HG03342 (cell line): ENCODE measurements around the gene LRP5.
"Not testable (repeated sequence)": the region's sequence is repeated elsewhere in the genome, so short reads cannot be mapped to it uniquely, and the experiment has no call there.

Source experiments
- ATAC-seq: cut with Tn5 transposase; IDR thresholded peaks from one replicate; pipeline ENCODE4 v1.9.1; 2021; ENCODE audit warnings: mild to moderate bottlenecking, moderate library complexity; ENCODE audit not compliant: unreplicated experiment

LRP5 gene

GRCh38 chr11:68328374-68329091 is 16.1 kb downstream of the LRP5 start:
- ATAC-seq, result no peak

GRCh38 chr11:68329536-68329935 is 17.1 kb downstream of the LRP5 start:
- ATAC-seq, result no peak

GRCh38 chr11:68329978-68330699 is 17.7 kb downstream of the LRP5 start:
- ATAC-seq, result no peak

DNA sequence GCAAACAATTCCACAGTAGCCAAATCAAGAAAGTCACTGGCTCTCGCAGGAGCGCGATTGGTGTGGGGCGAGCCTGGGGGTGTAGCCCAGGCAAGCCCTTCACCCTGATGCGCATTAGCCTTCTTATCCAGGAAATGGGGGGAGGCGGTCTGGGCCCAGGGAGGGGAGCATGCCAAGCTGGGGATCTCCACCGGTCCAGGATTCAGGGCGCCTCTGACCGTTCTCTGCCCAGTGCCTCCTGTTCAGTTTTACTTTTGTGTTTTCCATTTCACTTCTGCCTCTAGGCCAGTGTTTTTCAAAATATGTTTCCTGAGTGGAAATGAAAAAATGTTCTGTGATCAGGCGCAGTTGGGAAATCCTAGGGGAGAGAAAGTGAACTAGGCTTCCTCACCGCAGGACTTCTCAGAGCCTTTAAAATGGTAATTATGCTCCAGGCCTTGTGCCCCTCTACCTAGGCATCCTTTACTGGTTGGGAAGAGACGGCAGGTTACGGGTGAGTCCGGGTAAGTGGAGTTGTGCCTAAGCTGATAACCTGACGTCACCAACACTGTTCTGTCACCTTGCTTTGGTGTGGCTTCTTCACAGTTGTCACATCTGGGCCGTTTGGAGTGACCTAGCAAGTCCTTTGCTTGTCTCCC is 18.4 kb downstream of the LRP5 start:
- no peak for ATAC-seq

DNA sequence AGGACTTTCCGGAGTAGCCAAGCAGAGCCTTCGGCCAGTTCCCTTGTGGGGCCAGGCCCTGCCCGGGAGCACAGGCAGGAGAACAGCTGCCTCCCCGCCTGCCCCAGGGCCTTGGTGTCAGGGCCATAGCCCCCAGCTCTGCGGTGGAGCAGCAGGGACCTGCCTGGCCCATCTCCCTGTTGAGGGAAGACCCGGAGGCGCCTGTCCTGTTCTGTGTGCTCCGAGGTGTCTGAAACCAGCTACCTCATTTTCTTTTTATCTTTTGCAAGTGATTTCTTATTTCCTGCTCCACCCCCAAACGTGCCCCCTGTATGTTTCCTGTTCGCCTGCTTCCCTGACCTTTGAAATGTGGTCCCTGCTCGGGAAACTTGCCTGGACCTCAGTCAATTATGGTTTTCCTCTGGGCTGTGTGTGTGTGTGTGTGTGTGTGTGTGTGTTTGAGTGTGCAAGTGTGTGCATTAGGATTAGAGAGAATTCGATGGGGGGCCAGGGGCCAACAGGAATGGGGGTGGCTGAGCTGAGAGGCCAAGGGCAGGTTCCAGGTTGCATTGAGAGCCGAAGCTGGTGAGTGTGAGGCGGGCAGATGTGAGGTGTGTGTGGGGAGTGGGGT is 19.1 kb downstream of the LRP5 start:
- no peak for ATAC-seq

DNA sequence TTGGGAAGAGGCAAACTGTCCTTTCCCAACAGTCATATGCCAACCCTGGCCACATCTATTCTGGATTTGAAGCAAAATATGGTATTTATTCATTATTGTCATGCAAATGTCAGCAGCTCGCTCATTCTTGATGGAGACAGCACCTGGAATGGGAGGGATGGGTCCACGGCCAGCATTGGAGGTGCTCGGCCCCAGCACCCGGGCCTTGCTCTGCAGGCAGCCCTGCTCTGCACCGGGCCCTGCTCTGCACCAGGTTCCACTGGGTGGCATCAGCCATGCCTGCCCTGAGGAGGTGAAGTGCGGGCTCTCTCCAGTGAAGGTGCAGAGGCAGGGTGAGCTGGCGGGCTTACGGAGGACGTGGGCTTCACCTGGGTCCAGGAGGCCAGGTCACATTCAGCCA is 19.8 kb downstream of the LRP5 start:
- ATAC-seq, result no peak

GRCh38 chr11:68333173-68333572 is 20.8 kb downstream of the LRP5 start:
- ATAC-seq, result no peak

DNA sequence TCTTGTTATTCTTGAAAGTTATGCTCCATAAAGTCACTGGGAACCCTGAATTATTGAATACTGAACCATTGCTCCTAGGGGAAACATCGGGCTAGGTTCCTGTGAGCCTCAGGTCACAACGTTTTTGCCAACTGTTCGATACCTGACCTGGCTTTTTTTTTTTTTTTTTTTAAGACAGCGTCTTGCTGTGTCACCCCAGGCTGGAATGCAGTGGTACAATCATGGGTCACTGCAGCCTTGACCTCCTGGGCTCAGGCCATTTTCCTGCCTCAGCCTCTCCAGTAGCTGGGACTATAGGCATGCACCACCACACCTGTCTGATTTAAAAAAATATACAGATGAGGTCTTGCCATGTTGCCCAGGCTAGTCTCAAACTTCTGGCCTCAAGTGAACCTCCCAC is 22.5 kb downstream of the LRP5 start:
- ATAC-seq, result no peak

GRCh38 chr11:68335683-68336082 is 23.3 kb downstream of the LRP5 start:
- no peak for ATAC-seq

DNA sequence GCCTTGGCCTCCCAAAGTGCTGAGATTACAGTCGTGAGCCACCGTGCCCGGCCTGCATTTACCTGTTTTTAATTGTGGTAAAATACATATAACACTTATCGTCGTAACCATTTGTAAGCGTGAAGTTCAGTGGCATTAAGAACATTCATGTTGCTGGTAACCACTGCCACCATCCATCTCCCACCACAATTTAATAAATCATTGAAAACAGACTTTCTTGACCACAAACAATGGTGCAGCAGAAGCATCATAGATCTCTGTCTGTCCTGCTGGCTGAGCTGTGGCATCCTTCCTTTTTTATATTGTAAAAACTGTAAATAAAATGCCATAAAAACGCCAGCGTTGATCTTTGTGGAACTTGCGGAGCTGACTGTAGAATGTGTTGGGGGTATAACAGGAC is 24.3 kb downstream of the LRP5 start:
- ATAC-seq, result no peak

DNA sequence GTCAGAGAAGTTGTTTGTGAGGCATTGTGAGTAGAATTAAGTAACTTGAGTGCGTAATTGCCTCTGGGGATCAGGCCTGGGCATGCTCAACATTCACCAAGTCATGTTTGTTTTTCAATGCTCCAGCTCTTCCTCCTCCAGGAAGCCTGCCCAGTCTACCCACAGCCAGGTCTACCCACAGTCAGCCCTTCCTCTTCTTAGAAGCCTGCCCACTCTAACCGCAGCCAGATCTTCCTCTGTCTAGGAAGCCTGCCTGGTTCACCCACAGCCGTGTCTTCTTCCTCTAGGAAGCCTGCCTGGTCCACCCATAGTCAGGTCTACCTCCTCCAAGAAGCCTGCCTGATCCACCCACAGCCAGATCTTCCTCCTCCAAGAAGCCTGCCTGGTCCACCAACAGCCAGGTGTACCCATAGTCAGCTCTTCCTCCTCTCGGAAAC is 25.0 kb downstream of the LRP5 start:
- ATAC-seq, result no peak

DNA sequence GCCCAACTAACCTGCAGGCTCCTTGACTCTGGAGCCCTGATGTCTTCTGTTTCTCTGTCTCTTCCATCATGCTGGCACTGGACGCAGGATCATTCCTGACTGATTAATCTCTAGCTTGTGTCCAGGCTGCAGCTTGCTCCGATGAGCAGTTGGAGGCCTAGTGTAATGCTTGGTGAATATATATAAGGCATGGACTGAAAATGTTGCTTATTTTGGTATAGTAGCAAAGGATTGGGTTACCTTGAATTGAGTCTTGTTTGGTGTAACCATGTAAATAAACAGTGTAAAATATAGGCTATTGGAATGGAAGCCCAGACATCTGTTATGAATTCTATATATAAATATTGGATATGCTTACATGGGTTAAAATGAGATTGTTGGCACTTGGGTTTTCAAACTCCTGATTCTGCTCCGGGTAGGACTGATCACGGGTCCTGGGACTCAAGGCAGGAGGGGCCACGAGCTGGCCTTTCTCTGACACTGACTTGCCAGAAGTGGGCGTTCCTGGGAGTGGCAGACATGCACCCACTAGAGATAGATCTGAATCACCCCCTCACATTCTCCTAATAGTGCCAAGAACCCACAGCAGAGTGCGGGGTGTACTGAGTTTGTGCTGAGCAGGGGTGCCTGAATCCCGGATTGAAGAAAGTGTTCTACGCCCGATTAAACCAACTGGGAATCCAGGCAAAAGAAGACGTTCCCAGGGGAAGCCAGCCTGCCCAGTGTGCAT is 25.8 kb downstream of the LRP5 start:
- no peak for ATAC-seq

- ATAC-seq, result no peak
Measured at GRCh38 chr11:68340003-68340767, 27.8 kb downstream of the LRP5 start.

- ATAC-seq, result no peak
Measured at GRCh38 chr11:68340784-68341556, 28.6 kb downstream of the LRP5 start.

DNA sequence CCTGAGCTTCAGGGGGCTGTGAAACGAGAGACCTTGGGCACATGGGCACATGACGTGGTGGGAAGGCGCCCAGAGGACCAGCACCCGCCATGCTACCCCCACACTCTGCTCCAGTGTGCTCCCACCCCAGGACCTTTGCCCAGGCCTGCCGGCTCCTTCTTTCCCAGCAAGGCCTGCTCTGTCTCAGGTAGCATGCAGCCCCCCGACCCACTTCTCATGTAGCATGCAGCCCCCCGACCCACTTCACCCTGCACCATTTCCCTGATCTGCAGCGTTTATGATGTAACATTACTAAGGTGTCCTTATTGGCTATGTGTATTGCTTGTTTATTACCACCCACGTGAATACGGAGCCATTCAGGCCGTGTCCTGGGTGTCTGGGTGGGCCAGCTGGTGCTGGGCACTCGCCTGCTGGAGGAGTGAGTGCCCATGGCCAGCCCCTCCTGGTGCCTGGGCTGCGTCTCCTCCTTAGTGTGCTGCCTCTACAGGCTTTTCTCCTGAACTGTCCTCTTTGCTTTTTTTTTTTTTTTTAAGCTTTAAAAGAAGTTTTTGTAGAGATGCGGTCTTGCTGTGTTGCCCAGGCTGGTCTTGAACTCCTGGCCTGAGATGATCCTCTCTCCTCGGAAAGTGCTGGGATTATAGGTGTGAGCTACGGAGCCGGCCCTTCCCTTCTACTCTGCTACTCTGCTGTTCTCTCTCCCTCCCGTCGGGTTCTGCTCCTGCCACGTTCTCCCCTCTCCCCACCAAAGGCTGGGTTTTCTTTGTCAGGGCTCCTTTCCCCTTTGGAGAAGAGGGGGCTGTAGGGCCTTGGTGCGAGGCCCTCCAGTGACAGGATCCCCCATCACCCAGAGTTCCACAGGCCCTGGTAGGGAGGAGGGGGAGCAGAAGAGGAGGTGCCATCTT is 29.4 kb downstream of the LRP5 start:
- no peak for ATAC-seq

- no peak for ATAC-seq
Measured at GRCh38 chr11:68342459-68343158, 30.2 kb downstream of the LRP5 start.

- no peak for ATAC-seq
Measured at GRCh38 chr11:68343761-68344256, 31.4 kb downstream of the LRP5 start.

GRCh38 chr11:68344821-68345220 is 32.4 kb downstream of the LRP5 start:
- ATAC-seq, result not testable (repeated sequence)
